HL-60/S4 treated with phorbol 12-myristate 13-acetate at 8.2 ng/mL for 4 days and 3 days (cell line): ENCODE measurements around the gene EMILIN2.

Experiments
- in situ Hi-C: fragments of 300-500 bp; cut with MboI; formaldehyde crosslinking; loops from 2 replicates; pipeline ENCODE4 v1.15.0; 2022; ENCODE audit warnings: low sequenced_read_pairs

EMILIN2 gene

DNA sequence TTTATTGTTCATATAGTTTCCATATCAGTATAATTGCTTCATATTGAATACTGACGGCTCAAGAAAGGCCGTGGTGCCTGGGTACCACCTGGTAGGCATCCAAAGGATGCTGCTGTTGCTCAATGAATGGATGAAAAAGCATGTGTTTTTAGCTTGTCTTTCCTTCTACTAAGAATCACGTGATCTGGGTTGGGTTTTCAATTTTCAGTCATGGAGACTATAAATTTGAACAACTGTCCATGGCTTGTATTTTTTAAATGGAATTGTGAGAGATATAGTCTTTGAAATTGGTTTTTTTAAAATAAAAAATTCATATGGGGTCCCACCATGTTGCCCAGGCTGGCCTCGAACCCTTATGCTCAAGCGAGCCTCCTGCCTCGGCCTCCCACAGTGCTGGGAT is 25.3 kb downstream of the EMILIN2 start:
- in situ Hi-C loops: no loop called here

DNA sequence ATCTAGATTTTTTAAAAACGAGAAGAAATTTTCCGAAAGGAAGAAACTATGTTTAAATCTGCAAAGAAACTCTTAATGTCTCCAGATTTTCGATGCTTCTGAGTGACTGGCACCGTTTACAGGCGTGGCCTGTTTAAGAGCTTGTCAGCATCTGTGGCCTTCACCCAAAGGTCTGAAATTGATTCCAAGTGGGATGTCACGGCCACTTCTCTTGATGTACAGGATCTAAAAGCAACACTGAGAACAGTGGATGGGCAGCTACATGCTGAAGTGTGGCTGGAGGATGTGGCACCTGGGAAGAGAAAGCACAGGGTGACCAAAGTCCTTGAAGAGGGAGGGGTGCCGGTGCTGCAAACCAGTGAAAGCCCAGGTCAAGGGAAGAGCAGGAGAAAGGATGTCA is 28.0 kb downstream of the EMILIN2 start:
- in situ Hi-C loops: no loop called here

DNA sequence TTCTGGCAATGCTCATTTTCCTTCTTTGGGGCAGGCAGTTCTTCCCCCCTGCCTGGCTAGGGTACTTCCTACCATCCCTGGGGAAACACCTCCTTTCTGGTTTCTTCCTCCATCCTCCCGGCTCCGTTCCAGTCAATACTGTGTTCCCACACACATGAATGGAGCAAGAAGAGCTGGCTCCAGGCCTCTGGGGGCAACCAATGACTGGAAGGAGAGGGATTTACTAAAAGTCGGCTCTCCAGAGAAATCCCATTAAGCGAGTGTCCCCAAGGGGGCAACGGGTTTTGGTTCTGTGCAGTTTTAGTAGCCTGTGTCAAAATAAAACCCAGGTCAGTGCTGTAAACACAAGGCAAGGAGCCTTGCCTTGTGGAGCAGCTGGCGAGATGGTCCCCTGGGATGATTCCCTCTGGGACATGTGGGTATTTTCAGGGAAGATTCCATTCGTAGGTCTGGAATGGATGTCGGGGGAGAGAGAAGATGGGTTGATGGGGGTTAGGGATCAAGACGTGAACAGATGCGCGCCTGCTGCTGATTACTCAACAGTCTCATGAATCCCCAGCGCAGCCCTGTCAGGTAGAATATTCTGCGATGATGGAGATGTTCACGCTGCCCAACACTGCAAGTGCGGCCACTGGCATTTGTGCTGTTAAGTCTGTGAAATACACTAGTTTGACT is 32.0 kb downstream of the EMILIN2 start:
- in situ Hi-C loops: no loop called here

DNA sequence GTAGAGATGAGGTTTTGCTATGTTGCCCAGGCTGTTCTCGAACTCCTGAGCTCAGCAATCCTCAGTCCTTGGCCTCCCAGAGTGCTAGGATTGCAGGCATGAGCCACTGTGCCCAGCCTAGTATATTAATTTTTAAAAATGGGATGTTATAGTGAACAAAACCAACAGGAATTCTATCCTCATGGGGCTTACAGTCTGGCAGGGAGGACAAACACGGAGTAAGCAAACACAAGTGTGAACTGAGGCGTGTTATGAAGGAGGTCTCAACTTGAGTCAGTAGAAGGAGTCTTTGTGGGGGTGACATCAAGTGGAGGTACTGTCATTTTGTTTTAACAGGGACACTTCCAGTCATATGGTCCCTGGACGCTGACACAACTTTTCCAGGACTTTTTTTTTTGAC is 33.1 kb downstream of the EMILIN2 start:
- in situ Hi-C loops: no loop called here

DNA sequence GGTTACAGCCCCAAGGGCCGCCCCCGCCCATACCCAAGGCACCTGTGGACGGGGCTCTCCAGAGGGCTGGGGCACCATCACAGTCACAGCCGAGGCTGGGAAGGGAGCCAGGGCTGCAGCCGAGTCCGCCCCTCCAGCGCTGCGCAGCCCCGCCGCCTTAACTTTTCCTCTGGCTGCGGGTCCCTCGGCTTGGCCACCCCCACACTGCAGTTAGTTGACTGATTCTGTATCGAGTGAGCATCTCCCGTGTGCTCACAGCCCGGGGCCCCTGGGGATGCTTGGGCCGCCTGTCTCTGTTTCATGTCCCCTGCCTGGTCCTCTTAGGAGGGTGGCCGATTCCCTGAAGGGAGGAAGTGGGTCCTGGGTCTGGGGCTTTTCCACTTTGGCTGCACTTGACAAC is 33.7 kb downstream of the EMILIN2 start:
- in situ Hi-C loops: no loop called here

- in situ Hi-C loops: no loop called here
Observed at GRCh38 chr18:2881088-2881839, 34.5 kb downstream of the EMILIN2 start.

- in situ Hi-C loops: no loop called here
Observed at GRCh38 chr18:2881840-2882195, 35.0 kb downstream of the EMILIN2 start.

- in situ Hi-C loops: no loop called here
Observed at GRCh38 chr18:2882201-2882600, 35.4 kb downstream of the EMILIN2 start.

- in situ Hi-C loops: no loop called here
Observed at GRCh38 chr18:2883076-2883735, 36.4 kb downstream of the EMILIN2 start.

DNA sequence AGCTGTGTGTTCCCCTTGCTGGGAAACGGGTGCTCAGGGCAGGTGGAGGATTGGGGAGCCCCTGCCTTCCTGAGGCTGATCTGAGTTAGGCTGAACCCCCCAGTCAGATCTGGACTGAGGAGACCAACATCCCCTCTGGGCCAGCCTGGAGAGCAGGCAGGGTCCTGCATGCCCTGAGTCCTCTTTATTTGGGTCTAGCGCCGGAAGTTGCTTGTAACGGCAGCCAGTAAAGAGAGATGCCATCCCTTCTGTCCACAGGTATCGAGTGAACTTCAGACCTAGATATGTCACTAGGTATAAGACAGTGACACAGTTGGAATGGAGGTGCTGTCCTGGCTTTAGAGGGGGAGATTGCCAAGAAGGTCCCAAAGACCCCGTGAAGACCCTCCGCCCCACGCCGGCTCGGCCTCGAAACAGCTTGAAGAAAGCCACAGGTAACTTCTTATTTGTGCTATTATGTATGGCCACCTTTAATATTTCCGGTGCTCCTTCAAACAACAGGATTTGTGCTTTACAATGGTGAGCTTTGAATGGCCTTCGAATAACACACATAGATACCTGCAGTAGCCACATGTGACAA is 38.0 kb downstream of the EMILIN2 start:
- in situ Hi-C loops: no loop called here

GRCh38 chr18:2887470-2887869 is 40.7 kb downstream of the EMILIN2 start:
- in situ Hi-C loops: no loop called here

DNA sequence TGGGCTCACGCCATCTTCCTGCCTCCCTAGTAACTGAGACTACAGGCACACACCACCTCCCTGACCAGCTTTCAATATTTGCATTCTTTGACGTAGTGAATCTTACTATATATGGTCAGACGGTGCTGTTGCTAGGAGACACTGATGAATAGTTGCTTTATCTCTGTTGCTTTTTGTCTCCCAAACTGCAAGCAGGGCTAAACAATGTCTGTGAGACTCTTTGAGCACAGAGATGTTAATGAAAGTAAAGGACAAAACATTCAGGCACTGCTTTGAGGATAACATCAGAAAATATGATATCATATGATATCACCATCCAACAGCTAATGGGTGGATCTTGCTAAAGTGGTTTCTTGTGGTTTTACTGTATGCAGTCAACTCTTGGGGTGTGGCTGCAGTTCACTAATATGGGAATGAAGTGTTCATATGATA is 43.0 kb downstream of the EMILIN2 start:
- in situ Hi-C loops: no loop called here

- in situ Hi-C loops: no loop called here
Observed at GRCh38 chr18:2890606-2891005, 43.8 kb downstream of the EMILIN2 start.

- in situ Hi-C loops: no loop called here
Observed at GRCh38 chr18:2891526-2892431, 45.0 kb downstream of the EMILIN2 start.

DNA sequence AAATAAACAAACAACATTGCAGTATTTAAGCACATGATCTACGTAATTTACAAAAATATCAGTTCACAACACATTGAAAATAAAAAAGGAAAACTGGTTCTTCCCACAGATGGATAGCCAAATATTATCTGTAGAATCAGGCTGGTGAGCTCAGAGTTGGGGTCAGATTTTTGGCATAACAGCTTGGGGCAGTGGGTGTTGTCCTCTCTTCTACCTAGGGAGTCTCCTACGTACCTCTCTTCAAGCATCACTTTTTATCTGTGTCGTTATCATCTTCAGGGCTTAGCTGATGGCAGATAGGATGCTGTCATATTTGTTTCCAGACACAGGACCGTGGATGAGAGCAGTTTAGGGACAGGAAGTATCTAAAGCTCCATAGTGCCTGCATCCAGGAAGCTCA is 46.2 kb downstream of the EMILIN2 start:
- in situ Hi-C loops: no loop called here

DNA sequence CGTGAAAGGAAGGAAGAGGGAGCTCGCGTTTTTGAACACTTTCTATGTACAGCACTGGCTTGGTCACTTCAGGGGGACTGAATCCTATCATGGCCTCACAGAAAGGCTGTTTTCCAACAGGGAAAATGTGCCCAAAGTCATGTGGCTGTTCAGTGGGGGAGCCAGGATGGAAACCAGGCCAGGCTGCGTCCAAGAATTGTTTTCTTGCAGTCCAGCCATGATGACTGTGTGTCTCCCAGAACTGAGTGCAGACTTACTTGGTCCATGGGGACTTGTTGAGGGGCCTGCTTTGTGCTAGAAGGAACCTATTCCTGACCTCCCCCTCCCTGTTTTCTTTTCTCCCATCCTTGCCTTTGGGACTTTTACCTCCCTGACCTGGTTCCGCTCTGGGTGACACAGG is 46.9 kb downstream of the EMILIN2 start:
- in situ Hi-C loops: no loop called here

- in situ Hi-C loops: no loop called here
Observed at GRCh38 chr18:2894131-2894840, 47.5 kb downstream of the EMILIN2 start.

GRCh38 chr18:2894841-2895370 is 48.1 kb downstream of the EMILIN2 start:
- in situ Hi-C loops: no loop called here

GRCh38 chr18:2895391-2895790 is 48.6 kb downstream of the EMILIN2 start:
- in situ Hi-C loops: no loop called here

GRCh38 chr18:2896990-2897389 is 50.2 kb downstream of the EMILIN2 start:
- in situ Hi-C loops: no loop called here
